ENCODE results near the gene NFATC1.

Gene NFATC1

GRCh38 chr18:79507546-79508480, 112.1 kb downstream of the NFATC1 start:
- Histone ChIP-seq H3K4me3 (ENCODE audit: low read length) (peak overlapping the region; percentile 46), H3K36me3 (ENCODE audit: insufficient read depth, low read length) (no peaks in the 10 kb centered on the region), H3K9me3 (replicated peaks; ENCODE audit: low read length) (no peaks in the 10 kb centered on the region), H3K9ac (ENCODE audit: low read depth, low read length) (peak overlapping the region; percentile 65), H3K4me2 (ENCODE audit: low read length) (peak overlapping the region; percentile 78), H3K27me3 (ENCODE audit: control insufficient read depth, insufficient read depth, low read length) (peaks cover 11% of the 10 kb centered on the region), H3K4me1 (ENCODE audit: control insufficient read depth, insufficient read depth, low read length) (peaks cover 21% of the 10 kb centered on the region)

GRCh38 chr18:79508565-79509535, 113.1 kb downstream of the NFATC1 start:
- Histone ChIP-seq H3K4me1 (ENCODE audit: control insufficient read depth, insufficient read depth, low read length) (peaks cover 21% of the 10 kb centered on the region), H3K27me3 (ENCODE audit: control insufficient read depth, insufficient read depth, low read length) (peaks cover 8% of the 10 kb centered on the region), H3K4me3 (ENCODE audit: low read length) (no peak overlapping the region), H3K36me3 (ENCODE audit: insufficient read depth, low read length) (no peaks in the 10 kb centered on the region), H3K9me3 (replicated peaks; ENCODE audit: low read length) (no peaks in the 10 kb centered on the region), H3K4me2 (ENCODE audit: low read length) (no peak overlapping the region), H3K9ac (ENCODE audit: low read depth, low read length) (no peak overlapping the region)

GRCh38 chr18:79509536-79509930, 113.8 kb downstream of the NFATC1 start:
- Histone ChIP-seq H3K27me3 (ENCODE audit: control insufficient read depth, insufficient read depth, low read length) (peaks cover 7% of the 10 kb centered on the region), H3K4me2 (ENCODE audit: low read length) (no peak overlapping the region), H3K9ac (ENCODE audit: low read depth, low read length) (no peak overlapping the region), H3K36me3 (ENCODE audit: insufficient read depth, low read length) (no peaks in the 10 kb centered on the region), H3K4me1 (ENCODE audit: control insufficient read depth, insufficient read depth, low read length) (peaks cover 21% of the 10 kb centered on the region), H3K9me3 (replicated peaks; ENCODE audit: low read length) (no peaks in the 10 kb centered on the region), H3K4me3 (ENCODE audit: low read length) (no peak overlapping the region)

GRCh38 chr18:79510046-79510685, 114.4 kb downstream of the NFATC1 start:
- H3K4me3 ChIP-seq (ENCODE audit: low read length), result no peak overlapping the region
- no peaks in the 10 kb centered on the region for H3K9me3 ChIP-seq (replicated peaks; ENCODE audit: low read length)
- no peak overlapping the region for H3K9ac ChIP-seq (ENCODE audit: low read depth, low read length)
- no peak overlapping the region for H3K4me2 ChIP-seq (ENCODE audit: low read length)
- H3K27me3 ChIP-seq (ENCODE audit: control insufficient read depth, insufficient read depth, low read length), result peaks cover 7% of the 10 kb centered on the region
- H3K36me3 ChIP-seq (ENCODE audit: insufficient read depth, low read length), result no peaks in the 10 kb centered on the region
- H3K4me1 ChIP-seq (ENCODE audit: control insufficient read depth, insufficient read depth, low read length), result peaks cover 21% of the 10 kb centered on the region

- no peak overlapping the region for H3K4me3 ChIP-seq (ENCODE audit: low read length)
- H3K4me1 ChIP-seq (ENCODE audit: control insufficient read depth, insufficient read depth, low read length), result peaks cover 21% of the 10 kb centered on the region
- peaks cover 7% of the 10 kb centered on the region for H3K27me3 ChIP-seq (ENCODE audit: control insufficient read depth, insufficient read depth, low read length)
- H3K4me2 ChIP-seq (ENCODE audit: low read length), result no peak overlapping the region
- H3K36me3 ChIP-seq (ENCODE audit: insufficient read depth, low read length), result no peaks in the 10 kb centered on the region
- no peaks in the 10 kb centered on the region for H3K9me3 ChIP-seq (replicated peaks; ENCODE audit: low read length)
- H3K9ac ChIP-seq (ENCODE audit: low read depth, low read length), result no peak overlapping the region
These were observed 115.1 kb downstream of the NFATC1 start for GRCh38 chr18:79510731-79511241.

DNA sequence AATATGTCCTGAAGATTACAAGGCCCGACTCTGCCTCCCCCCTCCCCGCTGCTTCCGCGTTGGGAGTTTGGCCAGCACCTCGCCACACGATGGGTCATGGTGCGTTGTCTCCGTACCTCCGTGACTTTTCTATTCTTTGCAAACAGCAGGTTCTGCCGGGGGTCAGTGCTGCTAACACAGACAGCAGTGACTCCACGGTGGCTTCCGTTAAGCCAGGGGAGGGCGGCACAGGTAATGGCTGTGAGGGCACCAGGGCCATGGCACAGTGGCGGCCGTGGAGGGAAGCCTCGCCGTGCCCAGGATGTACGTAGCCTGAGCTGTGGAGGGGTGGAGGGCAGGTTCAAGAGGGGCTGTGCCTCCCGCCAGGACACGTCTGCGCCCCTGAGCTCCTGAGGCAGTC, 115.5 kb downstream of the NFATC1 start:
- Histone ChIP-seq H3K4me1 (ENCODE audit: control insufficient read depth, insufficient read depth, low read length) (peaks cover 21% of the 10 kb centered on the region), H3K27me3 (ENCODE audit: control insufficient read depth, insufficient read depth, low read length) (peaks cover 7% of the 10 kb centered on the region), H3K9ac (ENCODE audit: low read depth, low read length) (no peak overlapping the region), H3K4me2 (ENCODE audit: low read length) (no peak overlapping the region), H3K36me3 (ENCODE audit: insufficient read depth, low read length) (no peaks in the 10 kb centered on the region), H3K4me3 (ENCODE audit: low read length) (no peak overlapping the region), H3K9me3 (replicated peaks; ENCODE audit: low read length) (no peaks in the 10 kb centered on the region)

DNA sequence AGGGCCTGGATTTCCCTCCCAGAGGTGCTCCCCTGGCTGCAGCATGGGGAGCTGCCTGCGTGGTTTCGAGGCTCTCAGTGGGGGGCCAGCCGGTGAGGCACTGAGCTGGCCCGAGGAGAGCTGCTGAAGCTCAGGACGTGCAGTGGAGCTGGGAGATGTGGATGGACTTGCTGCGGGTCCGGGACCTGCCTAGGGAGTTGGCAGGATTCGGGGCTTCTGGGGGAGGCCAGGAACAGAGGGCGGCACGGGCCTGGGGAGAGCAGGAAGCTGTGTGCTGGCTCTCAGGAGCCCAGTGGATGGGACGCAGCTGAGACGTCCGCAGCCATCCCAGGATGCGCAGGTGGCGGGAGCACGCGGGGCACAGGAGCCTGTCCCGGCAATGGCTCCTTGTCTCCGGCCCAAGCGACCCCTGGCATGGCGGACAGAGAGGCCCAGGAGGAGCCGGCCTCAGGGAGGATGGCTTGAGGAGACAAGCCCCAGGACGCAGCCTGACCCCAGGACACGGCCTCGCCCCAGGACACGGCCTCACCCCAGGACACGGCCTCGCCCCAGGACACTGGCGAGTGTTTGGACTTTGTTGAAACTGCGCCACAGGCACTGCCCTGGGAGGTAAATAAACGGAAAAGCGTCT, 116.1 kb downstream of the NFATC1 start:
- Histone ChIP-seq H3K36me3 (ENCODE audit: insufficient read depth, low read length) (no peaks in the 10 kb centered on the region), H3K9me3 (replicated peaks; ENCODE audit: low read length) (no peaks in the 10 kb centered on the region), H3K9ac (ENCODE audit: low read depth, low read length) (no peak overlapping the region), H3K4me2 (ENCODE audit: low read length) (no peak overlapping the region), H3K4me1 (ENCODE audit: control insufficient read depth, insufficient read depth, low read length) (peaks cover 16% of the 10 kb centered on the region), H3K27me3 (ENCODE audit: control insufficient read depth, insufficient read depth, low read length) (peaks cover 7% of the 10 kb centered on the region), H3K4me3 (ENCODE audit: low read length) (no peak overlapping the region)

- Histone ChIP-seq H3K27me3 (ENCODE audit: control insufficient read depth, insufficient read depth, low read length) (peaks cover 7% of the 10 kb centered on the region), H3K9me3 (replicated peaks; ENCODE audit: low read length) (no peaks in the 10 kb centered on the region), H3K4me2 (ENCODE audit: low read length) (no peak overlapping the region), H3K36me3 (ENCODE audit: insufficient read depth, low read length) (no peaks in the 10 kb centered on the region), H3K4me1 (ENCODE audit: control insufficient read depth, insufficient read depth, low read length) (peaks cover 7% of the 10 kb centered on the region), H3K9ac (ENCODE audit: low read depth, low read length) (no peak overlapping the region), H3K4me3 (ENCODE audit: low read length) (no peak overlapping the region)
These were observed 117.0 kb downstream of the NFATC1 start for GRCh38 chr18:79512461-79513380.

DNA sequence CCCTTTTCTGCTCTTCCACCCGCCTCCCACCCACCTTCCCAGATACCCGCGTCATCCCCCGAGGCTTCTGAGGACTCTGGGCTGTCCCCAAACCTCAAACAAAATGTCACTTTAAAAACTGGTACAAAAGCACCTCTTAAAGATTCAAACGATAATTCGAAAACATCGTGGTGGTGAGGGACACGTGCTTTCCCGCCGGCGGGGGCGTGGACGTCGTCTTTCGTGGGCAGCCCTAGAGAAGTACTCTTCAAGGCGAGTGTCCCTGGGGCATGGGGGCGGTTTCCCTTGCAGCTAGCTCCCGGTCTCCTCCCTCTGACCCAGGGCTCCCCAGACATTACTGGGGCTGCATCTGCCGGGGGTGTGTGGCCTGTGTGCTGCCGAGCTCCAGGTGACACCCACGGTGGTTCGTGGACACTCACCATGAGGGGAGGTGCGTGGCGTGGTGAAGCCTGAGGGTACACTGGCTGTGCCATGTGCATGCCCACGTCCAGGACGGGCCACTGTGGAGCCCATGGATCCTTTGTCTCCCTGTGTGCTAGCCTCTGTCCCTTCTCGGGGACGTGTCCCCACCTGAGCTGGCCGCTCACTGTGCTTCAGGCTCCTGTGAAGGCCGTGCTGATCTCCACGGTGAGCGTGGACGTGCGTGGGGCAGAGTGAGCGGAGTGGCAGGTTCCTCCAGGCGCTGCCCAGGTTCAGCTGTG, 117.8 kb downstream of the NFATC1 start:
- no peaks in the 10 kb centered on the region for H3K4me1 ChIP-seq (ENCODE audit: control insufficient read depth, insufficient read depth, low read length)
- no peak overlapping the region for H3K4me3 ChIP-seq (ENCODE audit: low read length)
- H3K27me3 ChIP-seq (ENCODE audit: control insufficient read depth, insufficient read depth, low read length), result peaks cover 2% of the 10 kb centered on the region
- no peak overlapping the region for H3K9ac ChIP-seq (ENCODE audit: low read depth, low read length)
- H3K36me3 ChIP-seq (ENCODE audit: insufficient read depth, low read length), result no peaks in the 10 kb centered on the region
- no peak overlapping the region for H3K4me2 ChIP-seq (ENCODE audit: low read length)
- H3K9me3 ChIP-seq (replicated peaks; ENCODE audit: low read length), result no peaks in the 10 kb centered on the region
